A549 (cell line): ENCODE data around the gene FOXRED1.

Source experiments
- CEBPB ChIP-seq, 2 experiments: fragments of >200 bp in 1 of 2; sonication (Bioruptor Twin) in 1 of 2; formaldehyde crosslinking in 1 of 2; IDR thresholded peaks; 2 replicates each; pipeline ENCODE4 v1.6.1; 2012 to 2016
- CHD4 ChIP-seq: fragments of 200-600 bp; sonication (generic); IDR thresholded peaks from 2 replicates; pipeline ENCODE4 v1.6.1; 2016; ENCODE audit warnings: antibody characterized with exemption, mild to moderate bottlenecking, borderline replicate concordance
- EP300 ChIP-seq, 2 experiments: fragments of >200 bp; sonication (Bioruptor Twin); formaldehyde crosslinking; IDR thresholded peaks; 2 replicates in 1 of 2; 3 replicates in 1 of 2; pipeline ENCODE4 v1.6.1; 2016 to 2017
- FOSL2 ChIP-seq, 2 experiments: fragments of 450-650 bp in 1 of 2; fragments of >200 bp in 1 of 2; sonication (Bioruptor Twin) in 1 of 2; formaldehyde crosslinking; IDR thresholded peaks; 2 replicates each; pipeline versions ENCODE4 v1.5.0 to v1.6.1; 2016 to 2020; ENCODE audit warnings: mild to moderate bottlenecking in 1 of 2, moderate library complexity in 1 of 2
- RFX5 ChIP-seq: fragments of 450-650 bp; IDR thresholded peaks from 2 replicates; pipeline ENCODE4 v1.7.1; 2014; ENCODE audit warnings: antibody characterized with exemption, mild to moderate bottlenecking, moderate library complexity
- RNF2 ChIP-seq: fragments of 200-600 bp; sonication (generic); IDR thresholded peaks from 2 replicates; pipeline ENCODE4 v1.6.1; 2016; ENCODE audit warnings: low read depth, mild to moderate bottlenecking, antibody characterized with exemption, moderate library complexity, borderline replicate concordance
- SMC3 ChIP-seq: fragments of >200 bp; sonication (Bioruptor Twin); formaldehyde crosslinking; IDR thresholded peaks from 3 replicates; pipeline ENCODE4 v1.6.1; 2018; ENCODE audit warnings: inconsistent platforms
- SREBF2 ChIP-seq: fragments of 450-650 bp; IDR thresholded peaks from 2 replicates; pipeline ENCODE4 v1.6.1; 2014; ENCODE audit warnings: mild to moderate bottlenecking, moderate library complexity
- TF ChIP-seq, protein P1 (sequence below): fragments of >200 bp; sonication (Bioruptor Twin); formaldehyde crosslinking; IDR thresholded peaks from 3 replicates; pipeline ENCODE4 v1.5.1; 2016
- TF ChIP-seq, protein P2 (sequence below): fragments of 200-600 bp; sonication (generic); IDR thresholded peaks from 2 replicates; pipeline ENCODE4 v1.6.1; 2016; ENCODE audit warnings: antibody characterized with exemption, mild to moderate bottlenecking, moderate library complexity

DNA sequence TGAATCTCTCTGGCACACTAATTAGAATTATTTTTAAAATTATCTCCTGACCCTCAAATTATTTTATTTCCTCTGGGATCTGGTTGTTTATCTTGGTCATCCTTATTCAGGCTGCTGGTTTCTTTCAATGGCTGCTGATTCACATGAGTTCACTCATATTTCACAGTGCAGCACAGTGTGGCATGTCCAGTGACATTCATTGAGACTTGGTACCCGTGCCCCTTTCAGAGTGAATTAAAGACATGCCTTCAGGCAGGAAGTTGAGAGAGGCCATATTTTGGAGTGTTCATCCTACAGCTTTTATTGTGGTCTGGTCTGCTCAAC is 48.4 kb downstream of the FOXRED1 start:
- TF ChIP-seq CEBPB (IDR thresholded peaks at IDR 0.05), result no peak
- TF ChIP-seq, protein P1, sequence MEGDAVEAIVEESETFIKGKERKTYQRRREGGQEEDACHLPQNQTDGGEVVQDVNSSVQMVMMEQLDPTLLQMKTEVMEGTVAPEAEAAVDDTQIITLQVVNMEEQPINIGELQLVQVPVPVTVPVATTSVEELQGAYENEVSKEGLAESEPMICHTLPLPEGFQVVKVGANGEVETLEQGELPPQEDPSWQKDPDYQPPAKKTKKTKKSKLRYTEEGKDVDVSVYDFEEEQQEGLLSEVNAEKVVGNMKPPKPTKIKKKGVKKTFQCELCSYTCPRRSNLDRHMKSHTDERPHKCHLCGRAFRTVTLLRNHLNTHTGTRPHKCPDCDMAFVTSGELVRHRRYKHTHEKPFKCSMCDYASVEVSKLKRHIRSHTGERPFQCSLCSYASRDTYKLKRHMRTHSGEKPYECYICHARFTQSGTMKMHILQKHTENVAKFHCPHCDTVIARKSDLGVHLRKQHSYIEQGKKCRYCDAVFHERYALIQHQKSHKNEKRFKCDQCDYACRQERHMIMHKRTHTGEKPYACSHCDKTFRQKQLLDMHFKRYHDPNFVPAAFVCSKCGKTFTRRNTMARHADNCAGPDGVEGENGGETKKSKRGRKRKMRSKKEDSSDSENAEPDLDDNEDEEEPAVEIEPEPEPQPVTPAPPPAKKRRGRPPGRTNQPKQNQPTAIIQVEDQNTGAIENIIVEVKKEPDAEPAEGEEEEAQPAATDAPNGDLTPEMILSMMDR, result no peak
- TF ChIP-seq, protein P2, sequence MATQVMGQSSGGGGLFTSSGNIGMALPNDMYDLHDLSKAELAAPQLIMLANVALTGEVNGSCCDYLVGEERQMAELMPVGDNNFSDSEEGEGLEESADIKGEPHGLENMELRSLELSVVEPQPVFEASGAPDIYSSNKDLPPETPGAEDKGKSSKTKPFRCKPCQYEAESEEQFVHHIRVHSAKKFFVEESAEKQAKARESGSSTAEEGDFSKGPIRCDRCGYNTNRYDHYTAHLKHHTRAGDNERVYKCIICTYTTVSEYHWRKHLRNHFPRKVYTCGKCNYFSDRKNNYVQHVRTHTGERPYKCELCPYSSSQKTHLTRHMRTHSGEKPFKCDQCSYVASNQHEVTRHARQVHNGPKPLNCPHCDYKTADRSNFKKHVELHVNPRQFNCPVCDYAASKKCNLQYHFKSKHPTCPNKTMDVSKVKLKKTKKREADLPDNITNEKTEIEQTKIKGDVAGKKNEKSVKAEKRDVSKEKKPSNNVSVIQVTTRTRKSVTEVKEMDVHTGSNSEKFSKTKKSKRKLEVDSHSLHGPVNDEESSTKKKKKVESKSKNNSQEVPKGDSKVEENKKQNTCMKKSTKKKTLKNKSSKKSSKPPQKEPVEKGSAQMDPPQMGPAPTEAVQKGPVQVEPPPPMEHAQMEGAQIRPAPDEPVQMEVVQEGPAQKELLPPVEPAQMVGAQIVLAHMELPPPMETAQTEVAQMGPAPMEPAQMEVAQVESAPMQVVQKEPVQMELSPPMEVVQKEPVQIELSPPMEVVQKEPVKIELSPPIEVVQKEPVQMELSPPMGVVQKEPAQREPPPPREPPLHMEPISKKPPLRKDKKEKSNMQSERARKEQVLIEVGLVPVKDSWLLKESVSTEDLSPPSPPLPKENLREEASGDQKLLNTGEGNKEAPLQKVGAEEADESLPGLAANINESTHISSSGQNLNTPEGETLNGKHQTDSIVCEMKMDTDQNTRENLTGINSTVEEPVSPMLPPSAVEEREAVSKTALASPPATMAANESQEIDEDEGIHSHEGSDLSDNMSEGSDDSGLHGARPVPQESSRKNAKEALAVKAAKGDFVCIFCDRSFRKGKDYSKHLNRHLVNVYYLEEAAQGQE, result no peak
- TF ChIP-seq CHD4, result no peak
- no peak for TF ChIP-seq FOSL2 (IDR thresholded peaks at IDR 0.05)
- TF ChIP-seq FOSL2 (CRISPR knock-in tag; IDR thresholded peaks at IDR 0.05), result no peak
- no peak for TF ChIP-seq RFX5
- TF ChIP-seq SREBF2, result no peak
- no peak for TF ChIP-seq EP300 (IDR thresholded peaks at IDR 0.05)
- TF ChIP-seq SMC3, result no peak
- TF ChIP-seq RNF2, result no peak
